GM06990 (cell line): ENCODE measurements around the gene GSTA2.

Experiments
- DNase-seq: peaks from one replicate; pipeline ENCODE4 v3.0.0-alpha.2; 2011; ENCODE audit not compliant: insufficient read length; ENCODE audit errors: extremely low read depth
- H3K27me3 ChIP-seq: replicated peaks from 2 replicates; pipeline ENCODE4 v1.6.0; 2011; ENCODE audit warnings: low read length; ENCODE audit not compliant: control insufficient read depth, insufficient read depth
- H3K36me3 ChIP-seq: 2 replicates; pipeline ENCODE4 v1.5.1; 2011; ENCODE audit warnings: low read length; ENCODE audit not compliant: control insufficient read depth, insufficient read depth
- H3K4me3 ChIP-seq: replicated peaks from 2 replicates; pipeline ENCODE4 v1.5.1; 2011; ENCODE audit warnings: low read depth, mild to moderate bottlenecking, control low read depth, low read length
- CTCF ChIP-seq: IDR thresholded peaks from 2 replicates; pipeline ENCODE4 v1.5.1; 2011; ENCODE audit warnings: low read length, control low read depth, mild to moderate bottlenecking, inconsistent platforms; ENCODE audit not compliant: insufficient read depth, poor library complexity, severe bottlenecking

GSTA2 gene

GRCh38 chr6:52733172-52733571 lies 30.1 kb downstream of the GSTA2 start:
- no peak for DNase-seq
- H3K27me3 ChIP-seq = no peaks in the 10 kb centered on the region
- no peaks in the 10 kb centered on the region for H3K36me3 ChIP-seq
- H3K4me3 ChIP-seq = no peak overlapping the region
- no peak for TF ChIP-seq CTCF

DNA sequence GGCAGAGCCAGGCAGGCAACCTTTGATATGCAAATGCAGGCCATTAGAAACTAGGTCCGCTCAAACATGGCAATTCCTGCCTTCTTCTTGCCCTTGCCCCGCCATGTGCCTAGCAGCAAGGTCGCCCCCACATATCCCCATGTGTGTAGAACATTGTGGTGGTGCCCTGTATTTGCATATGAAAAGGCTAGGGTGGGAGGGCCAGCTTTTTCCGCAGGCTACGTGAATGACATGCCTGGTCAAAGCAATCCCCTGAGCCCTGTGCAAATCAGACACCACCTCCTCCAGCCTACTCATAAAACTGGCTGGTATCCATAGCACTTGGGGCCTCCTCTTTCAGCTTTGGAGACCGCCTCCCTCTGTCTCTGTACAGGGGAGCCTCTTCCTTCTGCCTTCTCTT lies 31.6 kb downstream of the GSTA2 start:
- TF ChIP-seq CTCF = no peak
- no peak overlapping the region for H3K4me3 ChIP-seq
- no peak for DNase-seq
- no peaks in the 10 kb centered on the region for H3K36me3 ChIP-seq
- H3K27me3 ChIP-seq = no peaks in the 10 kb centered on the region

DNA sequence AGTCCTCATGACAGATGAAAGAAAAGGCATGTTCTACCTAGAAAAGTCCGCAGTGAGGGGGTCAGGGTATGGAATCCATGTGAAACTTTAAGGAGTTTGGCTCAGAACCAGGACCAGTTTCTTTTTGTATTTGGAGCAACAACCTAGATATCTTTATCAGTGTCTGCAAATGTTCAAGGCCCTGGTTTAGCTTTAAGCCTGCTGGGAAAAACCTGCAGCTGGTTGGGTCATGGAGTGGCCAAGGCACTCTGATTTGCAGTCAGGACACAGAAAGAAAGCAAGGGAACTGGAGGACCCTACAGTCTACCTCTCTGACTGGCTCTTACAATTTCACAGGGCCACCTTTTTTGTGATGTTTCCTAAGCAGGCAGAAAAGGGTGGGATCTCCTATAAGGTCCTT lies 33.7 kb downstream of the GSTA2 start:
- TF ChIP-seq CTCF = no peak
- Histone ChIP-seq H3K36me3 (no peaks in the 10 kb centered on the region), H3K27me3 (no peaks in the 10 kb centered on the region), H3K4me3 (no peak overlapping the region)
- DNase-seq = no peak

DNA sequence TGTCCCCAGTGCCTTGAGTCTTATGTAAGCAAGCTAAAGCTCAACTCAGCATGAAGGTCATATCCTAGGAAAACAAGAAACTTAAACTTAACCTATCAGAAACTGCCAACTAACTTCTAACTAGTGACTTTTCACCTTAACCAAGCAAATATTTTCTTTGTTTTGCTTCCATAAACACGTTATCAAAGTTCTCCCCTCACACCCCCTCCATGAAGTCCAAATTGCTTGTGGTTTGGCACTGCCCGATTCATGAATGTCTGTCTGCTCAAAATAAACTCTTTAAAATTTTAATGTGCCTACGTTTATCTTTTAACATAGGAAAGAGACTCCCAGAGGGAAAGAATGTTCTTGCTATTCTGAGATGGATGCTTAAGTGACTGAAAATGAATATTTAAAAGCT lies 34.9 kb downstream of the GSTA2 start:
- no peak for DNase-seq
- no peak overlapping the region for H3K4me3 ChIP-seq
- H3K27me3 ChIP-seq = no peaks in the 10 kb centered on the region
- no peak for TF ChIP-seq CTCF
- H3K36me3 ChIP-seq = no peaks in the 10 kb centered on the region

DNA sequence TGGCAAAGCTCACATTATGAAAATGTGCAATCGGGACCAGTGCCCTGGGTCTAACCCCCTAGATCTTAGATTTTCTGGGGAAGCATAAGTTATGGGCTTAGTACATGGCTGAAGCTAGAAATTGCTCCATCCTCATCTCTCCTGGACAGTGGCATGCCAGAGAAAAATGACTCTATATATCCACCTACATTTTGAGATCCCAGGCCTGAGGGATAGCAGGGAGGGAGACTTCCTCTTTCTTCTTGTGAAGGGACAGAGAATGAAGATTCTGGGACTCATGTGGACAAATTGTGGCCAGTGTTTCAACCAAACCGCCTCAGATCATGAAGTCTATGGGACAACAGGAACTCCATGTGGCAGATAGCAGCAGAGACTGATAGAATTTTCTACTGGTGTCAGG lies 35.4 kb downstream of the GSTA2 start:
- Histone ChIP-seq H3K4me3 (no peak overlapping the region), H3K36me3 (no peaks in the 10 kb centered on the region), H3K27me3 (no peaks in the 10 kb centered on the region)
- DNase-seq = no peak
- no peak for TF ChIP-seq CTCF

DNA sequence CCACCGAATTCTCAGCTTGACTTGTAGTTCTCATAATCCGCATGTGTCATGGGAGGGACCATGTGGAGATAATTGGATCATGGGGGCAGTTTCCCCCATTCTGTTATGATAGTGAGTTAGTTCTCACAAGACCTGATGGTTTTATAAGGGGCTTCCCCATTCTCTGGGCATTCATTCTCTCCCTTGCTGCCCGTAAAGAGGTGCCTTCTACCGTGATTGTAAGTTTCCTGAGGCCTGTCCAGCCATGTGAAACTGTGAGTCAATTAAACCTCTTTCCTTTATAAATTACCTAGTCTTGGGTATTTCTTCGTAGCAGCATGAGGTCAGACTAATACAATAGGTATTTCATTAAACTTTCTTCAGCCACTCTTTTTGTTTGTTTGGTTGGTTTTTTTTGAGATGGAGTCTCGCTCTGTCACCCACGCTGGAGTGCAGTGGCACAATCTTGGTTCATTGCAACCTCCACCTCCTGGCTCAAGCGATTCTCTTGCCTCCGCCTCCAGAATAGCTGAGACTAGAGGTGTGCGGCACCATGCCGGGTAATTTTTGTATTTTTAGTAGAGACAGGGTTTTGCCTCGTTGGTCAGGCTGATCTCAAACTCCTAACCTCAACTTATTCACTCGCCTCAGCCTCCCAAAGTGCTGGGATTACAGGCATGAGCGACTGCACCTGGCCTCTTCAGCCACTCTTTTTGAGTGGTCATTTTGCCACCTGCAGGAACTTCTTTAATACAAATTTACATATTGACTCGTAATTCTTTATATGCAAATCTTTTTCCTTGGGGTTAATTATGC lies 36.3 kb downstream of the GSTA2 start:
- H3K27me3 ChIP-seq = no peaks in the 10 kb centered on the region
- TF ChIP-seq CTCF = no peak
- DNase-seq = no peak
- H3K4me3 ChIP-seq = no peak overlapping the region
- no peaks in the 10 kb centered on the region for H3K36me3 ChIP-seq
